Choroid plexus epithelial cell (primary cell): ENCODE results near the gene HS6ST2.

Experiments
- DNase-seq: peaks from one replicate; pipeline ENCODE4 v3.0.0-alpha.2; 2010; ENCODE audit warnings: low read depth
- H3K4me3 ChIP-seq: 2 replicates; pipeline ENCODE4 v1.5.1; 2011; ENCODE audit warnings: low read depth, mild to moderate bottlenecking, control low read depth, low read length, moderate library complexity
- TF ChIP-seq, protein P1 (sequence below): conservative IDR thresholded peaks from 2 replicates; pipeline ENCODE4 v1.5.1; 2011; ENCODE audit warnings: low read depth, mild to moderate bottlenecking, control low read depth, inconsistent platforms, low read length, moderate library complexity

The HS6ST2 gene

DNA sequence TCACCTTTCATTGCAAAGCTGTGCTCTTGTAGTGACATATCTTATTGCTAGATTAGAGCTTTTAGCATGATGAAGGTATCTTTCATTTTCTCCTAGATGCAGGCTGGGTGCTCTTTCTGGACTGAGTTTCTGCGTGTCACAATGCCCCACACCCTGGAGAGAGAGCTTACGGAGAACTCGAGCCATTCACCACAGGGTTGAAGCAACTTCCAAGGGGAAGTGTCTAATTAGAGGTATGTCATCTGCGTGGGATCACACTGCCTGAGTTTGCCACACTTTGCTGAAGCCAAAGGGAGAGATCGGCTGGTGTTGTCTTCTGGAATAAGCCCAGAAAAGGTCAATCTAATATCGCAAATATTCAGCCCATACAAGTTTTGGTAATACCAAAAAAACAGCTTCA is 290.3 kb downstream of the HS6ST2 start:
- no peak overlapping the region for H3K4me3 ChIP-seq
- DNase-seq = no peak
- TF ChIP-seq, protein P1, sequence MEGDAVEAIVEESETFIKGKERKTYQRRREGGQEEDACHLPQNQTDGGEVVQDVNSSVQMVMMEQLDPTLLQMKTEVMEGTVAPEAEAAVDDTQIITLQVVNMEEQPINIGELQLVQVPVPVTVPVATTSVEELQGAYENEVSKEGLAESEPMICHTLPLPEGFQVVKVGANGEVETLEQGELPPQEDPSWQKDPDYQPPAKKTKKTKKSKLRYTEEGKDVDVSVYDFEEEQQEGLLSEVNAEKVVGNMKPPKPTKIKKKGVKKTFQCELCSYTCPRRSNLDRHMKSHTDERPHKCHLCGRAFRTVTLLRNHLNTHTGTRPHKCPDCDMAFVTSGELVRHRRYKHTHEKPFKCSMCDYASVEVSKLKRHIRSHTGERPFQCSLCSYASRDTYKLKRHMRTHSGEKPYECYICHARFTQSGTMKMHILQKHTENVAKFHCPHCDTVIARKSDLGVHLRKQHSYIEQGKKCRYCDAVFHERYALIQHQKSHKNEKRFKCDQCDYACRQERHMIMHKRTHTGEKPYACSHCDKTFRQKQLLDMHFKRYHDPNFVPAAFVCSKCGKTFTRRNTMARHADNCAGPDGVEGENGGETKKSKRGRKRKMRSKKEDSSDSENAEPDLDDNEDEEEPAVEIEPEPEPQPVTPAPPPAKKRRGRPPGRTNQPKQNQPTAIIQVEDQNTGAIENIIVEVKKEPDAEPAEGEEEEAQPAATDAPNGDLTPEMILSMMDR = no peak

- no peak for DNase-seq
- no peak overlapping the region for H3K4me3 ChIP-seq
- TF ChIP-seq, protein P1 = no peak
Measured at GRCh38 chrX:132665676-132666075, 292.8 kb downstream of the HS6ST2 start.

DNA sequence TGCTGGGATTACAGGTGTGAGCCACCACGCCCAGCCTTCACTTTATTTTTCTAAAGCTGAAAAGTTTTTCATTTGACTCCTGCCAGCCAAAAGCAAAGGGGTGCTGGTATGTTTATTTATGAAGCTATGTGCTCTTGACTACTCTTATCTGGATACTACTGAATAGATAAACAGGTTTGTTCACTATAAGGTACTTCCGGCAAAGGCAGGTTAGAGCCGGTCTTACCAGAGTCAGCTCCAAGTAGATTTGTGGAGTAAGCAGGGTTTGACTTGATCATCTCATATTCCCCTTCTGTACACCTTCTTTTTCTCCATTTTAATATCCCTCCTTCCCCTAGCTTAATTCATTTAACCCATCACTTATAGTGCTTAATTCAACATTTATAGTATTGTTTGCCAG is 294.2 kb downstream of the HS6ST2 start:
- no peak overlapping the region for H3K4me3 ChIP-seq
- TF ChIP-seq, protein P1 = no peak
- DNase-seq = no peak

- DNase-seq = no peak
- TF ChIP-seq, protein P1 = no peak
- H3K4me3 ChIP-seq = no peak overlapping the region
Measured at GRCh38 chrX:132662844-132663243, 295.6 kb downstream of the HS6ST2 start.

DNA sequence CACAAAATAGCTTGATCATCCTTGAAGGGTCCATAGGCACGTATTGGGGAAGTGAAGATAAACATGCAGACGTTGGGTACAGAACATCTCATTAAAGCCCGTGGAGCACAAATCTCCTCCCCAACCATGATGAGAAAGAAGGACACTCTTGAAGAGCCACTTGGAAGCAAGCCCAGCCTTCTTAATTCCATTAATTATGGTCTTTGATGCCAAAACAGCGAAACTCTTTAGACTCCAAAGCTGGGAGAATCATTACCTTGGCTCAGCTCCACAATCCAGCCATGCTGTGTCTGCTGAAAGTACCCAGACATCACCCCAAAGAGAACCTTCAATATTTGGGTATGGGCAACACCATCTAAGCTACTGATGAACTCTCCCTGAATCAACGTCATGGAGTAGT is 300.6 kb downstream of the HS6ST2 start:
- no peak overlapping the region for H3K4me3 ChIP-seq
- no peak for DNase-seq
- TF ChIP-seq, protein P1 = no peak

- DNase-seq = no peak
- TF ChIP-seq, protein P1 = no peak
- no peak overlapping the region for H3K4me3 ChIP-seq
Measured at GRCh38 chrX:132652871-132653270, 305.6 kb downstream of the HS6ST2 start.

- no peak overlapping the region for H3K4me3 ChIP-seq
- TF ChIP-seq, protein P1 = no peak
- DNase-seq = no peak
Measured at GRCh38 chrX:132651421-132652086, 306.9 kb downstream of the HS6ST2 start.
